ENCODE measurements around the gene CABP7. TPM values are rescaled to one million over a fixed set of nuclear protein-coding genes. Genes with fewer than 3 reads are reported as not detected.
A peak's percentile ranks its signal among the peaks of the same experiment; 100 is the strongest.

CABP7 gene
- total and polyA plus RNA-seq, 2 experiments from 2014 or later = 0.06 to 0.24 TPM

GRCh38 chr22:29734838-29735237, 15.0 kb downstream of the CABP7 start:
- no peaks in the 10 kb centered on the region for H3K27me3 ChIP-seq (ENCODE audit: insufficient read depth)
- DNase-seq (ENCODE audit: low spot score) (peak; percentile 53), ATAC-seq (peak; percentile 79)
- no peak overlapping the region for H3K27ac ChIP-seq (ENCODE audit: low read depth)
- H3K79me2 ChIP-seq (replicated peaks; ENCODE audit: insufficient read depth) = no peaks in the 10 kb centered on the region
- no peaks in the 10 kb centered on the region for H3K9me2 ChIP-seq (ENCODE audit: insufficient read depth)
- H4K20me1 ChIP-seq (replicated peaks; ENCODE audit: insufficient read depth) = no peaks in the 10 kb centered on the region
- Mint-ChIP-seq H3K4me3 (no peak overlapping the region), H3K27ac (no peak overlapping the region), H3K4me1 (peaks cover 18% of the 10 kb centered on the region), H3K27me3 (ENCODE audit: insufficient read depth, low read depth, poor library complexity) (peaks cover 2% of the 10 kb centered on the region), H3K9me3 (0 out of 3 replicates have a peak, but pooled peaks cover 2% of the 10 kb centered on the region), H3K36me3 (ENCODE audit: low read depth) (peaks cover 3% of the 10 kb centered on the region; the same call in 1 of the 3 replicates)
- no peaks in the 10 kb centered on the region for H3F3A ChIP-seq (replicated peaks; ENCODE audit: low read depth)
- H3K4me1 ChIP-seq (ENCODE audit: insufficient read depth) = peaks cover 14% of the 10 kb centered on the region
- H2AFZ ChIP-seq = peak overlapping the region; percentile 74; the same call in 1 of the 2 replicates
- no peaks in the 10 kb centered on the region for H3K36me3 ChIP-seq (ENCODE audit: insufficient read depth)
- H3K4me2 ChIP-seq = no peak overlapping the region; the same call in 1 of the 2 replicates
- no peak overlapping the region for H3K4me3 ChIP-seq
- TF ChIP-seq STAT1 (IDR thresholded peaks at IDR 0.05; ENCODE audit: unreplicated experiment) = no peak
- TF ChIP-seq CTCF (conservative IDR thresholded peaks at IDR 0.05; ENCODE audit: low read depth in 2 of 2) = peak in 1 of 2 experiments; percentile 25; a peak in 1 of 4 replicates
- TF ChIP-seq ZNF462 (CRISPR knock-in tag; IDR thresholded peaks at IDR 0.05) = no peak
- TF ChIP-seq NANOG (IDR thresholded peaks at IDR 0.05; ENCODE audit: borderline replicate concordance) = no peak
